Astrocyte of the hippocampus (primary cell): ENCODE data around the gene DZIP3.
"Not testable (repeated sequence)": the region's sequence is repeated elsewhere in the genome, so short reads cannot be mapped to it uniquely, and the experiment has no call there.

ENCODE experiments used
- DNase-seq: peaks from one replicate; pipeline ENCODE4 v3.0.0; 2011; ENCODE audit warnings: low read depth, low spot score

DZIP3 gene

DNA sequence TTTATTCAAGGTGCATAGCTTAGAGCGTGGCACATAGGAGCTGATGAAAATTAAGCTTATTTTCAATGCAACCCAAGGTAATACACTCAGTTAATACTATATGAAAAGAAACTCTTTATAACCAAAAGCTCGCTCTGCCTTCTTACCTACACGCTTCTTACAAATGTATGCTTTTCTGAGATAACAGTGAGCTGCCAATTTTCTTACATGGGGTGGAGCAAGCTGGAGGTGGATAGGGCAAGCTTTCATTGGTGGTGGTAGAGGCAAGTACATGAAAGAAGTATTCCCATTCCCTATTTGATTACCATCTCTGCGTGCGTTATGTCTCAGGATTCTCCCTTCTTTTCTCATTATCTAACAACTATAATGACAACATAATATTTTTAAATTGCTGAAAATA is 8.9 kb downstream of the DZIP3 start:
- no peak for DNase-seq

GRCh38 chr3:108599677-108600409 is 10.3 kb downstream of the DZIP3 start:
- DNase-seq = no peak

DNA sequence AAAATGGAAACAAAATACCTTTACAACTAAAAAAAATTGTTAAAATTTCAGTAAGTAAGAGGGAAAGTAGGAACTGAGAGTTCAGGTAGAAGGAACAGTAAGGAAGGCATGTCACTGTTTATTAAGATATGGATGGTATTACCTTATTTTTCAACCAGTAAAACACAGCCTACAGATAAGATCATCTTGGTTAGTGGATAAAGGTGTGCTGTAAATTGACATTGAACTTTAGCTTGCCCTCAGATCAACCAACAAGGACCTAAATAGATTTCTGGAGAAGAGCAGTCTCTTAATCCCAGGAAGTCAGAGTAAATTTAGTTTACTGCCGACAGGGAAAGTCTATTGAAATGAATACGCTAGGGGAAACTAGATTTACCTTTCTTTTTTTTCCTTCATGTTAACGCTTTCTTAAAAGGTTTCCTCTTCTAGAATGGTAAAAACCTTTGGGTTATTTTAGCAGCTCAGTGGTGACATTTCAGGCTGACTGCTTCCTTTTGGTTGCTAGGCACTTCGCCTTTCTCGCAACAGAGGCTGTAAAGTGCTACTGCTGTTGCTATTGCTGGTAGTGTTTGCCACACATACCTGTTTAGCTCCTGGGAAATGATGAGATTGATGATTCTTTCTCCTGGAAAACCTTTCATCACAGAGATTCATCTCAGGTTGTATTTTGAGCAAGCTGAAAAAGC is 12.9 kb downstream of the DZIP3 start:
- DNase-seq = no peak

DNA sequence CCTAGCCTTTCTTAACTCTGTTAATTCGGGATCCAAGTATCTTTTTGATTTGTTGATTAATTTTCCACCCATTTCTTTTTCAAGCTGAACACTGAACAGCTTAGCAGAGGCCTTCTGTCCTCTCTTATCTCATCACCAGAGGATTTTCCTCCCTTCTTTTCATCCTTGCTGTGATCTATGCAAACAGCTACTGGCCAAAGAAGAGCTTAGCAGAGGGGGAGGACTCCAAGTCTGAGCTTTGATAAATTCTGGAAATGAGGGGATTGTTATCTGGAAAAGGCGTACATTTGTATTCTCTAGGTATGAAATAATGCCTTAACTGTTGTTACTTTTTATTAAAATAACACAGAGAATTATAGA is 13.4 kb downstream of the DZIP3 start:
- no peak for DNase-seq

GRCh38 chr3:108603691-108604090 is 14.2 kb downstream of the DZIP3 start:
- DNase-seq = no peak

- DNase-seq = no peak
Observed at GRCh38 chr3:108605028-108605427, 15.5 kb downstream of the DZIP3 start.

GRCh38 chr3:108605491-108605890 is 16.0 kb downstream of the DZIP3 start:
- DNase-seq = no peak

DNA sequence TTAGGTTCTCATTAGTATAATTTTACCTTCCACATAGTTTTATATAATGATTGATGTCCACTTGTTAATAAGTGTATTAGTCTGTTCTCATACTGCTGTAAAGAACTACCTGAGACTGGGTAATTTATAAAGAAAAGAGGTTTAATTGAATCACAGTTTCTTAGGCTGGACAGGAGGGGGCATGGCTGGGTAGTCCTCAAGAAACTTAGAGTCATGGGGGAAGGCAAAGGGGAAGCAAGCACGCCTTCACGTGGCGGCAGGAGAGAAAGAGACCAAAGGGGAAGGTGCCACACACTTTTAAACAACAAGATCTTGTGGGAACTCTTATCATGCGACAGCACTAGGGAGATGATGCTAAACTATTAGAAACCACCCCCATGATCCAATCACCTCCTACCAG is 19.2 kb downstream of the DZIP3 start:
- no peak for DNase-seq

GRCh38 chr3:108610651-108611050 is 21.1 kb downstream of the DZIP3 start:
- DNase-seq = no peak

DNA sequence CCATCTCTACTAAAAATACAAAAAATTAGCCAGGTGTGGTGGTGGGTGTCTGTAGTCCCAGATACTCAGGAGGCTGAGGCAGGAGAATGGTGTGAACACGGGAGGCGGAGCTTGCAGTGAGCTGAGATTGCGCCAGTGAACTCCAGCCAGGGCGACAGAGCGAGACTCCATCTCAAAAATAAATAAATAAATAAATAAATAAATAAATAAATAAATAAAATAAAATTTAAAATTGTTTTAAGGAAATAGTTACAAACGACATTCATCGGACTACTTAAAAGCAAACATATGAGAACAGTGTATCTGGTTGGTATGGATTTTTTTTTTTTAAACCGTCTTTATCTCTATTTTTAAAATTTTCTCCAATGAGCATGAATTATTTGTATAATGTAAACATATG is 26.6 kb downstream of the DZIP3 start:
- not testable (repeated sequence) for DNase-seq

DNA sequence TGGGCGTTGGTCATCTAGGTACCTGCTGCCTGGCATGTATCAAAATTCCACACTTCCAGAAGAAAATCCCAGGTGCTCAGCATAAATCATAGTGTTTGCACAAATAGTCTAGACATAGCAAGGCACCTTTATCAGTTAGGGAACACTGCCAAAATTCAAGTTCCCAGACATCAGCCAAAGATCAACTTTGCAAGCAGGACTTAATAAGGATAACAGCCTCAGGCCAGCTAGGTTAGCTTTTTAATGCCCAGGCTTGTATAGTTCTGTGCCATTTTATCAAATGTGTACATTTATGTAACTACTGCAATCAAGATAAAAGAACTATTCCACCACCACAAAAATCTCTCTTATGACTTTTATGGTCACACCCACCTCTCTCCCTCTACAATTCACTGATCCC is 30.7 kb downstream of the DZIP3 start:
- DNase-seq = peak; percentile 16

- DNase-seq = peak; percentile 17
Observed at GRCh38 chr3:108623504-108623903, 34.0 kb downstream of the DZIP3 start.

DNA sequence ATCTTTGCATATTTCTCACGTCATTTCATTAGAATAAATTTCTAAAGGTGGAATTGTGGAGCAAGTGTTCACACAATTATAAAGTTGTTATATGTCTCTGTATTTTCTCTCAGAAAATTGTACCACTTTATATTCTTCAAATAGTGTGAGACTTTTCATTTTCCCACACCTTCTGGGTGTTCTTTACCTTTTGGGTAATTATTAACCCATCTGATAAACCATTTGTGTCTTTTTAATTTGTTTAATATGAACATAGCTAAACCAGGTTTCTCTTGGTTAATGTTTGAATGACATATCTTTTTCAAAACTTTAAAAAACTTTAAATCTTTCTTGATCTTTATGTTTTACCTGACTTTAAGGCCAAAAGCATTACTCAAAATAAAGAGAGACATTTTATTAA is 40.5 kb downstream of the DZIP3 start:
- DNase-seq = no peak

- peak; percentile 32 for DNase-seq
Observed at GRCh38 chr3:108642526-108642925, 53.0 kb downstream of the DZIP3 start.

GRCh38 chr3:108645364-108645763 is 55.8 kb downstream of the DZIP3 start:
- DNase-seq = no peak

GRCh38 chr3:108655664-108656063 is 66.1 kb downstream of the DZIP3 start:
- not testable (repeated sequence) for DNase-seq

- no peak for DNase-seq
Observed at GRCh38 chr3:108661699-108662098, 72.2 kb downstream of the DZIP3 start.

DNA sequence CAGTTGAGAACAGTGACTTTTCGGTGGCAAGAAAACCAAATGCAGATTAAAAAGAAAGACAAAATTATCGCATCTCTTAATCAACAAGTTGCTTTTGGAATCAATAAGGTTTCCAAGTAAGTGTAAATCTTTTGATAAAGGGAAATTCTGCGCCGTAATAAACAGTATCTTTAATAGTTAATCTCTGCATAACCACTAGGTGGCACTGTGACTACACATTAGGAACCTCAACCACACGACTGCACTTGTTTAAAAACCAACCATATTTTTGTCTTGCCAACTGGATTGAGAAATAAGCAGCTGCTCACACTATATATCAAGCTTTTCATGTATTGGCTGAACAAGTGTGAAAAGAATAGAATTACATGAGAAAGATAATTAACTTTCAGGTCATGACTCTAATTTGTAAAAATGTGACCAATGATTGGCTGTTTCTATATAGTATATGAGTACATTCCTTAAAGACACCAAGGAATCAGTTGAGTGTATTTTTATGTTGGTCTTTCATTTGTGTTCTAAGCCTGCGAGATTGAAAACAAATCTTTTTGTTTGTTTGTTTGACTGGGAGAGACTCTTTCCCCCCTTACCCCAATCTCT is 72.7 kb downstream of the DZIP3 start:
- peak; percentile 83 for DNase-seq

DNA sequence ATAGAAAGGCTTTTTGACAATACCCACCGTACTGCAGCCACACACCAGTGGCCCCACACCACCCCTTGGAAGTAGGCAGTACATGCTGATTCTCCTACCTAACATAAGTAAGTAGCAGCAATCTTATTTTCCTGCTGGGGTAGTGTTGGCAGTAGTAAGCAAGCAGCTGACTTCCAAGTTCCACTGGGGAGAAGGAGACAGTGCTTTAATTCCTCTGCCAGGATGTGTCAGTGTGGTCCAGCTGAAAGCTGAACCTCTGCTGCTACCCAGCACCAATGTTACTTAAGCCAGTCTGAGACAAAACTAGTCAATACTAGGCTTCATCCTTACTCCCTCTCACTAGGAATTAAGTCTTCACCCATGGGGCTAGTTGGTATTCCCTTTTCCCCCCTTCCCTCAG is 74.7 kb downstream of the DZIP3 start:
- peak; percentile 19 for DNase-seq

DNA sequence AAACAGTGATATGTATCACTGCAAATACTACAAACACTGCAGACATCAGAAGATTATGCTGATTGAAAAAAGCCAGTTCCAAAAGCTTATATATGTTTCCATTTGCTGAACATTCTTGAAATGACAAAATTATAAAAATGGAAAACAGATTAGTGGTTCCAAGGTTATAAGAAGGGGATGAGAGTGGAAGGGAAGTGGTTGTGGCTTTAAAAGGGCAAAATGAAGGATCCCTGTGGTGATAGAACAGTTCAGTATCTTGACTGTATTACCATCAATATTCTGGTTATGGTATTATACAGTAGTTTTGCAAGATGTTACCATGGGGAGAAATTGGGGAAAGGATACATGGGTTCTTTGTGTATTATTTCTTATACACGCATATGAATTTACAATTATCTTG is 77.8 kb downstream of the DZIP3 start:
- no peak for DNase-seq

- no peak for DNase-seq
Observed at GRCh38 chr3:108669208-108669607, 79.7 kb downstream of the DZIP3 start.

DNA sequence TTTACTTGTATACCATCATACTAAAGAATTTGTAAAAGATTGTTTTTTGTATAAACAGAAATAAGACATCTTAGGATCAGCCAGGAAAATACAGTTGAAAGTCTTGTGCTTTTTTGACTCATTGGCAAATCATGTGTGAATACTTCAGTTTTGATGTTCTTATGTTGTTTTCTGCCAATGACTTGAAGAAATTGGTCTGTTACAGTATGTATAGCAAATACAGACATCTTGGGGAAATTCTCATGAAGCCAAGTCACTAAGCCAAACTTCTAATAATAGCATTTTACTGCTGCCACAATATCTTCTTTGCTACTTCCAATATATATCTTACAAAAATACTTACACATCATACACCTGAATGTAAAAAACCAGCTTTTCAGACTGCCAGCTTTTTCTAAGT is 83.2 kb downstream of the DZIP3 start:
- DNase-seq = no peak
